HEK293T (cell line): ENCODE measurements around the gene GMPR.

Source experiments
- ELF4 ChIP-seq: fragments of 450-650 bp; IDR thresholded peaks from 2 replicates; pipeline ENCODE4 v1.6.1; 2017; ENCODE audit warnings: antibody characterized with exemption
- FOXA1 ChIP-seq: fragments of 450-650 bp; IDR thresholded peaks from 2 replicates; pipeline ENCODE4 v1.6.1; 2016; ENCODE audit warnings: mild to moderate bottlenecking
- FOXK2 ChIP-seq: fragments of 450-650 bp; IDR thresholded peaks from 2 replicates; pipeline ENCODE4 v1.6.1; 2016; ENCODE audit warnings: mild to moderate bottlenecking
- HDGF ChIP-seq: fragments of 450-650 bp; IDR thresholded peaks from 2 replicates; pipeline ENCODE4 v1.6.1; 2017; ENCODE audit warnings: antibody characterized with exemption, borderline replicate concordance
- L3MBTL2 ChIP-seq: fragments of 450-650 bp; conservative IDR thresholded peaks from 2 replicates; pipeline ENCODE4 v1.6.1; 2016; ENCODE audit warnings: mild to moderate bottlenecking
- LEF1 ChIP-seq: fragments of 450-650 bp; IDR thresholded peaks from 2 replicates; pipeline ENCODE4 v1.6.1; 2017; ENCODE audit warnings: mild to moderate bottlenecking, borderline replicate concordance
- PKNOX1 ChIP-seq: fragments of 450-650 bp; IDR thresholded peaks from 2 replicates; pipeline ENCODE4 v1.6.1; 2016
- SP1 ChIP-seq: fragments of 450-650 bp; IDR thresholded peaks from 2 replicates; pipeline ENCODE4 v1.6.1; 2017
- SUZ12 ChIP-seq: fragments of 450-650 bp; IDR thresholded peaks from 2 replicates; pipeline ENCODE4 v1.6.1; 2016; ENCODE audit warnings: mild to moderate bottlenecking

GRCh38 chr6:16302721-16303552 is 64.5 kb downstream of the GMPR start:
- TF ChIP-seq SP1 (no peak), ELF4 (no peak), LEF1 (no peak), SUZ12 (no peak), FOXA1 (no peak), HDGF (no peak), FOXK2 (no peak), PKNOX1 (no peak), L3MBTL2 (no peak)
